ENCODE results near the gene PPP1R27. TPM values are rescaled to one million over a fixed set of nuclear protein-coding genes. Genes with fewer than 3 reads are reported as not detected.

Gene PPP1R27
- total and polyA plus RNA-seq, 9 of the 15 experiments (the other 6 are each of a cell fraction or from before 2014, with no cell fraction given): 0.29 to 6.9 (median 1.5) TPM; not detected in 2

DNA sequence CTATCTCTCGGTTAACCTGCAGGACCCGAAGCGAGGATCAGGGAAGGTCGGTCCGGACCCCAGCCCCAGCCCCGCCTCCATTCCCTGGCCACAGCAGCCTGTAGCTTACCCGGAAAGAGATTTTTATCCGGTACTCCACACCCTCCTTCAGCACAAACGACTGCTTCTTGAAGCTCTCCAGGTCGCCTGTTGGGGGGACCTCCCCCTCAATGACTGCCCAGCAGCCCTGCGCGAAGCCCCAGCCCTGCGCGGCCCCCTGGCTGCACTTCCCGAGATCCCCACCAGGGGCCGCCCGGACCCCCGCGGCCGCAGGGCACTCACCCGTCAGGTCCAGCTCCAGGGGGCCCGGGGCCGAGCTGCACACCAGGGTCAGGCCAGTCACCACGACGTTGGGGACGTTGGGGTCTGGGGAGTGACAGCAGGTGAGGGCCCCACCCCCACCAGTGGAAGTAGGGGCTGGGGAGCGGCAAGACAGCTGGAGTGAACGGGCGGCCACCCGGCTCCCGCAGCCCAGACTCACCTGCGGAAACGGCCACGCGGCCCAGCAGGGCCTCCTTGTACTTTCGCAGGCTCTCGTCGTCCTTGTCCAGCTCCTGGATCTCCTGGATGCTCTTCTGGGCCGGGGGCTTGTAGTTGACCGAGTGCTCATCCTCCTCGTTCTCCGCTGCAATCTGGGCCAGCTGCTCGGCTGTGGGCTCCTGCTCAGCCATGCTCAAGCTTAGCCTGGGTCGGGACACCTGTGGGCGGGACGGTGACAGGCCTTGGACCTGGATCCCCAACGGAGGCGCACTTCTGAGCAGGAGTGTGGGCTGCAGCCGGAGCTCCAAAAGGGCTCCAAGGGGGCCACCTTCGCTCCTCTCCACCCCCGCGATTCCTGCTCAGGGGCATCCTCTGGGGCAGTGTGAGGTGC, 34.6 kb upstream of the PPP1R27 start (continued):
- TF ChIP-seq, protein P1, sequence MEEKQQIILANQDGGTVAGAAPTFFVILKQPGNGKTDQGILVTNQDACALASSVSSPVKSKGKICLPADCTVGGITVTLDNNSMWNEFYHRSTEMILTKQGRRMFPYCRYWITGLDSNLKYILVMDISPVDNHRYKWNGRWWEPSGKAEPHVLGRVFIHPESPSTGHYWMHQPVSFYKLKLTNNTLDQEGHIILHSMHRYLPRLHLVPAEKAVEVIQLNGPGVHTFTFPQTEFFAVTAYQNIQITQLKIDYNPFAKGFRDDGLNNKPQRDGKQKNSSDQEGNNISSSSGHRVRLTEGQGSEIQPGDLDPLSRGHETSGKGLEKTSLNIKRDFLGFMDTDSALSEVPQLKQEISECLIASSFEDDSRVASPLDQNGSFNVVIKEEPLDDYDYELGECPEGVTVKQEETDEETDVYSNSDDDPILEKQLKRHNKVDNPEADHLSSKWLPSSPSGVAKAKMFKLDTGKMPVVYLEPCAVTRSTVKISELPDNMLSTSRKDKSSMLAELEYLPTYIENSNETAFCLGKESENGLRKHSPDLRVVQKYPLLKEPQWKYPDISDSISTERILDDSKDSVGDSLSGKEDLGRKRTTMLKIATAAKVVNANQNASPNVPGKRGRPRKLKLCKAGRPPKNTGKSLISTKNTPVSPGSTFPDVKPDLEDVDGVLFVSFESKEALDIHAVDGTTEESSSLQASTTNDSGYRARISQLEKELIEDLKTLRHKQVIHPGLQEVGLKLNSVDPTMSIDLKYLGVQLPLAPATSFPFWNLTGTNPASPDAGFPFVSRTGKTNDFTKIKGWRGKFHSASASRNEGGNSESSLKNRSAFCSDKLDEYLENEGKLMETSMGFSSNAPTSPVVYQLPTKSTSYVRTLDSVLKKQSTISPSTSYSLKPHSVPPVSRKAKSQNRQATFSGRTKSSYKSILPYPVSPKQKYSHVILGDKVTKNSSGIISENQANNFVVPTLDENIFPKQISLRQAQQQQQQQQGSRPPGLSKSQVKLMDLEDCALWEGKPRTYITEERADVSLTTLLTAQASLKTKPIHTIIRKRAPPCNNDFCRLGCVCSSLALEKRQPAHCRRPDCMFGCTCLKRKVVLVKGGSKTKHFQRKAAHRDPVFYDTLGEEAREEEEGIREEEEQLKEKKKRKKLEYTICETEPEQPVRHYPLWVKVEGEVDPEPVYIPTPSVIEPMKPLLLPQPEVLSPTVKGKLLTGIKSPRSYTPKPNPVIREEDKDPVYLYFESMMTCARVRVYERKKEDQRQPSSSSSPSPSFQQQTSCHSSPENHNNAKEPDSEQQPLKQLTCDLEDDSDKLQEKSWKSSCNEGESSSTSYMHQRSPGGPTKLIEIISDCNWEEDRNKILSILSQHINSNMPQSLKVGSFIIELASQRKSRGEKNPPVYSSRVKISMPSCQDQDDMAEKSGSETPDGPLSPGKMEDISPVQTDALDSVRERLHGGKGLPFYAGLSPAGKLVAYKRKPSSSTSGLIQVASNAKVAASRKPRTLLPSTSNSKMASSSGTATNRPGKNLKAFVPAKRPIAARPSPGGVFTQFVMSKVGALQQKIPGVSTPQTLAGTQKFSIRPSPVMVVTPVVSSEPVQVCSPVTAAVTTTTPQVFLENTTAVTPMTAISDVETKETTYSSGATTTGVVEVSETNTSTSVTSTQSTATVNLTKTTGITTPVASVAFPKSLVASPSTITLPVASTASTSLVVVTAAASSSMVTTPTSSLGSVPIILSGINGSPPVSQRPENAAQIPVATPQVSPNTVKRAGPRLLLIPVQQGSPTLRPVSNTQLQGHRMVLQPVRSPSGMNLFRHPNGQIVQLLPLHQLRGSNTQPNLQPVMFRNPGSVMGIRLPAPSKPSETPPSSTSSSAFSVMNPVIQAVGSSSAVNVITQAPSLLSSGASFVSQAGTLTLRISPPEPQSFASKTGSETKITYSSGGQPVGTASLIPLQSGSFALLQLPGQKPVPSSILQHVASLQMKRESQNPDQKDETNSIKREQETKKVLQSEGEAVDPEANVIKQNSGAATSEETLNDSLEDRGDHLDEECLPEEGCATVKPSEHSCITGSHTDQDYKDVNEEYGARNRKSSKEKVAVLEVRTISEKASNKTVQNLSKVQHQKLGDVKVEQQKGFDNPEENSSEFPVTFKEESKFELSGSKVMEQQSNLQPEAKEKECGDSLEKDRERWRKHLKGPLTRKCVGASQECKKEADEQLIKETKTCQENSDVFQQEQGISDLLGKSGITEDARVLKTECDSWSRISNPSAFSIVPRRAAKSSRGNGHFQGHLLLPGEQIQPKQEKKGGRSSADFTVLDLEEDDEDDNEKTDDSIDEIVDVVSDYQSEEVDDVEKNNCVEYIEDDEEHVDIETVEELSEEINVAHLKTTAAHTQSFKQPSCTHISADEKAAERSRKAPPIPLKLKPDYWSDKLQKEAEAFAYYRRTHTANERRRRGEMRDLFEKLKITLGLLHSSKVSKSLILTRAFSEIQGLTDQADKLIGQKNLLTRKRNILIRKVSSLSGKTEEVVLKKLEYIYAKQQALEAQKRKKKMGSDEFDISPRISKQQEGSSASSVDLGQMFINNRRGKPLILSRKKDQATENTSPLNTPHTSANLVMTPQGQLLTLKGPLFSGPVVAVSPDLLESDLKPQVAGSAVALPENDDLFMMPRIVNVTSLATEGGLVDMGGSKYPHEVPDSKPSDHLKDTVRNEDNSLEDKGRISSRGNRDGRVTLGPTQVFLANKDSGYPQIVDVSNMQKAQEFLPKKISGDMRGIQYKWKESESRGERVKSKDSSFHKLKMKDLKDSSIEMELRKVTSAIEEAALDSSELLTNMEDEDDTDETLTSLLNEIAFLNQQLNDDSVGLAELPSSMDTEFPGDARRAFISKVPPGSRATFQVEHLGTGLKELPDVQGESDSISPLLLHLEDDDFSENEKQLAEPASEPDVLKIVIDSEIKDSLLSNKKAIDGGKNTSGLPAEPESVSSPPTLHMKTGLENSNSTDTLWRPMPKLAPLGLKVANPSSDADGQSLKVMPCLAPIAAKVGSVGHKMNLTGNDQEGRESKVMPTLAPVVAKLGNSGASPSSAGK (IDR thresholded peaks at IDR 0.05): peak; percentile 8; the same call in 1 of the 2 replicates
- TF ChIP-seq ZNF696 (CRISPR knock-in tag; conservative IDR thresholded peaks at IDR 0.05) (no peak), ZNF12 (CRISPR knock-in tag; IDR thresholded peaks at IDR 0.05) (0 out of 2 replicates have a peak, but pooled peaks have one; percentile 18), GATA2 (CRISPR knock-in tag; IDR thresholded peaks at IDR 0.05) (no peak; the same call in 1 of the 2 replicates), ASH1L (IDR thresholded peaks at IDR 0.05; ENCODE audit: borderline replicate concordance, low read depth, partially characterized antibody) (no peak), ZNF239 (CRISPR knock-in tag; IDR thresholded peaks at IDR 0.05) (no peak), ETS2 (tag; IDR thresholded peaks at IDR 0.05; ENCODE audit: borderline replicate concordance, poor library complexity, severe bottlenecking) (no peak), XRCC3 (IDR thresholded peaks at IDR 0.05) (no peak), FOXA3 (CRISPR knock-in tag; conservative IDR thresholded peaks at IDR 0.05 in 1 of 2, IDR thresholded peaks at IDR 0.05 in 1 of 2) (no peak), HDGF (IDR thresholded peaks at IDR 0.05) (no peak), ZFP1 (CRISPR knock-in tag; IDR thresholded peaks at IDR 0.05) (no peak)
- TF ChIP-seq, protein P2, sequence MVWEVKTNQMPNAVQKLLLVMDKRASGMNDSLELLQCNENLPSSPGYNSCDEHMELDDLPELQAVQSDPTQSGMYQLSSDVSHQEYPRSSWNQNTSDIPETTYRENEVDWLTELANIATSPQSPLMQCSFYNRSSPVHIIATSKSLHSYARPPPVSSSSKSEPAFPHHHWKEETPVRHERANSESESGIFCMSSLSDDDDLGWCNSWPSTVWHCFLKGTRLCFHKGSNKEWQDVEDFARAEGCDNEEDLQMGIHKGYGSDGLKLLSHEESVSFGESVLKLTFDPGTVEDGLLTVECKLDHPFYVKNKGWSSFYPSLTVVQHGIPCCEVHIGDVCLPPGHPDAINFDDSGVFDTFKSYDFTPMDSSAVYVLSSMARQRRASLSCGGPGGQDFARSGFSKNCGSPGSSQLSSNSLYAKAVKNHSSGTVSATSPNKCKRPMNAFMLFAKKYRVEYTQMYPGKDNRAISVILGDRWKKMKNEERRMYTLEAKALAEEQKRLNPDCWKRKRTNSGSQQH (CRISPR knock-in tag; IDR thresholded peaks at IDR 0.05): no peak
- TF ChIP-seq, protein P3, sequence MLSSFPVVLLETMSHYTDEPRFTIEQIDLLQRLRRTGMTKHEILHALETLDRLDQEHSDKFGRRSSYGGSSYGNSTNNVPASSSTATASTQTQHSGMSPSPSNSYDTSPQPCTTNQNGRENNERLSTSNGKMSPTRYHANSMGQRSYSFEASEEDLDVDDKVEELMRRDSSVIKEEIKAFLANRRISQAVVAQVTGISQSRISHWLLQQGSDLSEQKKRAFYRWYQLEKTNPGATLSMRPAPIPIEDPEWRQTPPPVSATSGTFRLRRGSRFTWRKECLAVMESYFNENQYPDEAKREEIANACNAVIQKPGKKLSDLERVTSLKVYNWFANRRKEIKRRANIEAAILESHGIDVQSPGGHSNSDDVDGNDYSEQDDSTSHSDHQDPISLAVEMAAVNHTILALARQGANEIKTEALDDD (IDR thresholded peaks at IDR 0.05): no peak
